Measurements from ENCODE around the gene HNRNPH2. TPM values are rescaled to one million over a fixed set of nuclear protein-coding genes. Genes with fewer than 3 reads are reported as not detected.

The HNRNPH2 gene
- total RNA-seq, 4 donors from 2014 or later: 34.5 to 75.0 (median 43.2) TPM

DNA sequence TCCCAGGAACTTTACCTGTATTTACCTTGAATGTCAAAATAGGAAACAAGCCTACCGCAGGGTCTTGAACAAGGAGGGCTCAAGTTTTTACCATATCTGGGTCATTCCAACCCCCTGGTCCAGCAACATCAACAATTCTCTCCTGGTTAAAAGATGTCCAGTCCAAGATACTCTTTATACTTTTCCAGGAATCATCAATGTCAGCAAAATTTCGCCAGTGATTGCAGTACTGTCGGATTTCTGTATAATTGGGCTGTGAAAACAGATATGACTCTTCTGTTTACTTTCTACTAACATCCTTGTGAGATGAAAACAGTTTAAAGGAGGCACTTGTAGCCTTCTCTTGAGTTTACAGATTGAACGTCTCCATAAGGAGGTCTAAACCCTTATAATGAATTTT is 9.3 kb upstream of the HNRNPH2 start:
- TF ChIP-seq CTCF (IDR thresholded peaks at IDR 0.05; ENCODE audit: low read depth): no peak

- no peak for TF ChIP-seq CTCF (IDR thresholded peaks at IDR 0.05; ENCODE audit: low read depth)
These were observed 8.2 kb upstream of the HNRNPH2 start for GRCh38 chrX:101399825-101400224.

- no peak for TF ChIP-seq CTCF (IDR thresholded peaks at IDR 0.05; ENCODE audit: low read depth)
These were observed 765 bp upstream of the HNRNPH2 start for GRCh38 chrX:101407167-101407747.

DNA sequence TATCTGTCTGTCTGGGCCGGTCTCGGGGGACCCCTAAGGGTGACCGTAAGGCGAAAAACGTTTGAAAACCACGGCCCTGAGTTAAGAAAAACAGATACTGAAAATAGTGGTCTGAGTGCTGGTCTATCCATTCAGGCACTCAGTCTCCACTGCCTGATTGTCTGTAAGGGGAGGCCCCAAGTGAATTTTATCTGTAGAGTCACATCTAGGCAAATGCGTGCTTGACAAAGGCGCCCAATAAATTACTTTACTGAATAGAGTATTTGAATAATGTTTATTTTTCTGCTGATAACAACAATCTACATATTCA is 465 bp downstream of the HNRNPH2 start:
- TF ChIP-seq CTCF (IDR thresholded peaks at IDR 0.05; ENCODE audit: low read depth): no peak

- TF ChIP-seq CTCF (IDR thresholded peaks at IDR 0.05; ENCODE audit: low read depth): no peak
These were observed 1.0 kb downstream of the HNRNPH2 start for GRCh38 chrX:101409043-101409442.

- no peak for TF ChIP-seq CTCF (IDR thresholded peaks at IDR 0.05; ENCODE audit: low read depth)
These were observed 2.4 kb downstream of the HNRNPH2 start for GRCh38 chrX:101410461-101410860.

DNA sequence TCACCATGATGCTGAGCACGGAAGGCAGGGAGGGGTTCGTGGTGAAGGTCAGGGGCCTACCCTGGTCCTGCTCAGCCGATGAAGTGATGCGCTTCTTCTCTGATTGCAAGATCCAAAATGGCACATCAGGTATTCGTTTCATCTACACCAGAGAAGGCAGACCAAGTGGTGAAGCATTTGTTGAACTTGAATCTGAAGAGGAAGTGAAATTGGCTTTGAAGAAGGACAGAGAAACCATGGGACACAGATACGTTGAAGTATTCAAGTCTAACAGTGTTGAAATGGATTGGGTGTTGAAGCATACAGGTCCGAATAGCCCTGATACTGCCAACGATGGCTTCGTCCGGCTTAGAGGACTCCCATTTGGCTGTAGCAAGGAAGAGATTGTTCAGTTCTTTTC is 4.0 kb downstream of the HNRNPH2 start:
- TF ChIP-seq CTCF (IDR thresholded peaks at IDR 0.05; ENCODE audit: low read depth): no peak
